ENCODE results near the gene HLA-DPB1.
"Not testable (repeated sequence)": the region's sequence is repeated elsewhere in the genome, so short reads cannot be mapped to it uniquely, and the experiment has no call there.

HLA-DPB1 gene

GRCh38 chr6:33095681-33096080 is 19.9 kb downstream of the HLA-DPB1 start:
- no peak for DNase-seq
- no peak for TF ChIP-seq EZH2 (optimal IDR thresholded peaks at IDR 0.05; ENCODE audit: low read depth, low read length)
- TF ChIP-seq, protein P1, sequence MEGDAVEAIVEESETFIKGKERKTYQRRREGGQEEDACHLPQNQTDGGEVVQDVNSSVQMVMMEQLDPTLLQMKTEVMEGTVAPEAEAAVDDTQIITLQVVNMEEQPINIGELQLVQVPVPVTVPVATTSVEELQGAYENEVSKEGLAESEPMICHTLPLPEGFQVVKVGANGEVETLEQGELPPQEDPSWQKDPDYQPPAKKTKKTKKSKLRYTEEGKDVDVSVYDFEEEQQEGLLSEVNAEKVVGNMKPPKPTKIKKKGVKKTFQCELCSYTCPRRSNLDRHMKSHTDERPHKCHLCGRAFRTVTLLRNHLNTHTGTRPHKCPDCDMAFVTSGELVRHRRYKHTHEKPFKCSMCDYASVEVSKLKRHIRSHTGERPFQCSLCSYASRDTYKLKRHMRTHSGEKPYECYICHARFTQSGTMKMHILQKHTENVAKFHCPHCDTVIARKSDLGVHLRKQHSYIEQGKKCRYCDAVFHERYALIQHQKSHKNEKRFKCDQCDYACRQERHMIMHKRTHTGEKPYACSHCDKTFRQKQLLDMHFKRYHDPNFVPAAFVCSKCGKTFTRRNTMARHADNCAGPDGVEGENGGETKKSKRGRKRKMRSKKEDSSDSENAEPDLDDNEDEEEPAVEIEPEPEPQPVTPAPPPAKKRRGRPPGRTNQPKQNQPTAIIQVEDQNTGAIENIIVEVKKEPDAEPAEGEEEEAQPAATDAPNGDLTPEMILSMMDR (IDR thresholded peaks at IDR 0.05; ENCODE audit: low read length): no peak
- no peak for TF ChIP-seq EZH2phosphoT487 (IDR thresholded peaks at IDR 0.05; ENCODE audit: low read length)
- H3K4me3 ChIP-seq (ENCODE audit: low read length): no peak overlapping the region

DNA sequence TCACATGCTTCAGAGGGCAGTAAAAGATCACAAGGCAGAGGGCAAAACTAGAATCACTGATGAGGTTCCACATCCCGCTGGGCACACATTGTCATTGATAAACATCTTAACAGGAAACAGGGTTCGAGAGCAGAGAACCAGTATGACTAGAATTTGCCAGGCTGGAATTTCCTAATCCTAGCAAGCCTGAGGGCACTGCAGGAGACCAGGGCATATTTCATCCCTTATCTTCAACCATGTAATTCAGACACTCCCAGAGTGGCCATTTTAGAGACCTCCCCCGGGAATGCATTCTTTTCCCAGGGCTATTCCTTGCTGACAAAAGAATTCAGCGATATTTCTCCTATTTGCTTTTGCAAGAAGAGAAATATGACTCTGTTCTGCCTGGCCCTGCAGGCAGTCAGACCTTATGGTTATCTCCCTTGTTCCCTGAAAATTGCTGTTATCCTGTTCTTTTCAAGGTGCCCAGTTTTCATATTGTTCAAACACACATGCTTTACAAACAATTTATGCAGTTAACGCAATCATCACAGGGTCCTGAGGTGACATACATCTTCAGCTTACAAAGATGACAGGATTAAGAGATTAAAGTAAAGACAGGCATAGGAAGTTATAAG is 25.4 kb downstream of the HLA-DPB1 start:
- not testable (repeated sequence) for H2AFZ ChIP-seq (ENCODE audit: low read length); H3K9me3 ChIP-seq (replicated peaks; ENCODE audit: insufficient read depth, low read length); H3K36me3 ChIP-seq (replicated peaks; ENCODE audit: insufficient read depth, low read length); H3K4me2 ChIP-seq (ENCODE audit: low read depth, low read length); H3K4me1 ChIP-seq (ENCODE audit: low read length); H3F3A ChIP-seq (ENCODE audit: insufficient read depth, low read length); H3K4me3 ChIP-seq (ENCODE audit: low read length); H3K9ac ChIP-seq (ENCODE audit: low read length); DNase-seq; H3K27ac ChIP-seq (ENCODE audit: low read length); H3K27me3 ChIP-seq (replicated peaks; ENCODE audit: insufficient read depth, low read length); H4K20me1 ChIP-seq (ENCODE audit: insufficient read depth, low read length); H3K9me2 ChIP-seq (replicated peaks; ENCODE audit: insufficient read depth, low read length); H3K79me2 ChIP-seq (ENCODE audit: low read length)

More at GRCh38 chr6:33095681-33096080, 19.9 kb downstream of the HLA-DPB1 start:
- Histone ChIP-seq H3K9me3 (replicated peaks; ENCODE audit: insufficient read depth, low read length) (no peaks in the 10 kb centered on the region), H3F3A (ENCODE audit: insufficient read depth, low read length) (no peaks in the 10 kb centered on the region), H3K4me1 (ENCODE audit: low read length) (no peaks in the 10 kb centered on the region), H3K9me2 (replicated peaks; ENCODE audit: insufficient read depth, low read length) (no peaks in the 10 kb centered on the region), H3K79me2 (ENCODE audit: low read length) (no peaks in the 10 kb centered on the region), H3K27ac (ENCODE audit: low read length) (no peak overlapping the region), H3K9ac (ENCODE audit: low read length) (no peak overlapping the region), H3K4me2 (ENCODE audit: low read depth, low read length) (no peak overlapping the region), H4K20me1 (ENCODE audit: insufficient read depth, low read length) (no peaks in the 10 kb centered on the region), H3K27me3 (replicated peaks; ENCODE audit: insufficient read depth, low read length) (no peaks in the 10 kb centered on the region; the same call in 1 of the 2 replicates), H3K36me3 (replicated peaks; ENCODE audit: insufficient read depth, low read length) (no peaks in the 10 kb centered on the region), H2AFZ (ENCODE audit: low read length) (no peak overlapping the region)

DNA sequence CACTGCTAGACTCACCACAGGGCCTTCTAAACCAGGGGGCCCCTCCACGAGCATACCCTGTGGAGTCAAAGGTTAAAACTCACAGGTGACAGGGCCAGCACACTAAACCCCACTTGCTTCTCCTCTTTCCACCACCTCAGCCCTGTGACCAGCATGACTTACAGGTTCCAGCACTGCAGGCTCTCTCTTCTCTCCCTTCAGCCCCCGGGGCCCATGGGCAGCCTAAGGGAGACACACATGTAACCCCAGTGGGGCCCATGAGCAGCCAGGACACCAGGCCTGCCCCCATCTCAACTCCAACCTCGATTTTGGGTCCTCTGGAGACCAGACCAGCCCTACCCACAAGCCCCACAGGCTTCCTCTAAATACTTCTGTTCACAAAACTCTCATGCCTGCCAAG is 28.0 kb downstream of the HLA-DPB1 start:
- TF ChIP-seq EZH2phosphoT487 (IDR thresholded peaks at IDR 0.05; ENCODE audit: low read length): no peak
- TF ChIP-seq, protein P1 (IDR thresholded peaks at IDR 0.05; ENCODE audit: low read length): no peak
- Histone ChIP-seq H3K4me3 (ENCODE audit: low read length) (no peak overlapping the region), H3F3A (ENCODE audit: insufficient read depth, low read length) (no peaks in the 10 kb centered on the region), H3K79me2 (ENCODE audit: low read length) (no peaks in the 10 kb centered on the region), H3K36me3 (replicated peaks; ENCODE audit: insufficient read depth, low read length) (no peaks in the 10 kb centered on the region), H4K20me1 (ENCODE audit: insufficient read depth, low read length) (no peaks in the 10 kb centered on the region), H3K4me2 (ENCODE audit: low read depth, low read length) (no peak overlapping the region), H3K9me2 (replicated peaks; ENCODE audit: insufficient read depth, low read length) (no peaks in the 10 kb centered on the region), H3K9ac (ENCODE audit: low read length) (no peak overlapping the region), H3K27ac (ENCODE audit: low read length) (no peak overlapping the region), H2AFZ (ENCODE audit: low read length) (no peak overlapping the region), H3K27me3 (replicated peaks; ENCODE audit: insufficient read depth, low read length) (peaks cover 4% of the 10 kb centered on the region; the same call in 1 of the 2 replicates), H3K4me1 (ENCODE audit: low read length) (no peaks in the 10 kb centered on the region), H3K9me3 (replicated peaks; ENCODE audit: insufficient read depth, low read length) (no peaks in the 10 kb centered on the region)
- DNase-seq: no peak

- Histone ChIP-seq H3K36me3 (replicated peaks; ENCODE audit: insufficient read depth, low read length) (no peaks in the 10 kb centered on the region), H3K27me3 (replicated peaks; ENCODE audit: insufficient read depth, low read length) (peaks cover 4% of the 10 kb centered on the region; the same call in 1 of the 2 replicates), H3K27ac (ENCODE audit: low read length) (no peak overlapping the region), H3K4me1 (ENCODE audit: low read length) (no peaks in the 10 kb centered on the region), H3F3A (ENCODE audit: insufficient read depth, low read length) (no peaks in the 10 kb centered on the region), H3K9me2 (replicated peaks; ENCODE audit: insufficient read depth, low read length) (no peaks in the 10 kb centered on the region), H4K20me1 (ENCODE audit: insufficient read depth, low read length) (no peaks in the 10 kb centered on the region), H3K4me3 (ENCODE audit: low read length) (no peak overlapping the region), H3K9me3 (replicated peaks; ENCODE audit: insufficient read depth, low read length) (no peaks in the 10 kb centered on the region), H3K79me2 (ENCODE audit: low read length) (no peaks in the 10 kb centered on the region), H3K9ac (ENCODE audit: low read length) (no peak overlapping the region), H3K4me2 (ENCODE audit: low read depth, low read length) (no peak overlapping the region), H2AFZ (ENCODE audit: low read length) (no peak overlapping the region)
- DNase-seq: no peak
- TF ChIP-seq EZH2phosphoT487 (IDR thresholded peaks at IDR 0.05; ENCODE audit: low read length) (no peak), EZH2 (optimal IDR thresholded peaks at IDR 0.05; ENCODE audit: low read depth, low read length) (no peak)
- TF ChIP-seq, protein P1 (IDR thresholded peaks at IDR 0.05; ENCODE audit: low read length): no peak
These were observed 29.1 kb downstream of the HLA-DPB1 start for GRCh38 chr6:33104887-33105286.
